Measurements from ENCODE around the gene LAD1.

DNA sequence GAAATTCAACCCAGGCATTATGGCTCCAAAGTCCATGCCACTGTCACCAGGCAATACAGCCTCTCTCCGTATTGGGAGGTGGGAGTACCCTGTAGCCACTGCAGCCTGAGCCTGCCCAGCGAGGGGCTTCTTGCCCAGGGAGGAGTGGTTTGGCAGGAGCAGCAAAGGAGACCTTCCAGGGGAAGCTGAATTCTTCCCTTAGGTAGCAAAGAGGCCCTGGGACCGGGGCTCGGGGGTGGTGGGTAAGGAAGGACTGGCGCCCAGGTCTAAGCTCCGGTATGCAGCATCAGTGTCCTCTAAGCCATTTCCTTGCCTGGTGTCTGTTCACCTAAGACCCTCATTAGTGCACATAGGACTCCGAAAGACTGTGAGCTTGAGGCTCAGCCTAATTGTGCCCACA is 38.6 kb downstream of the LAD1 start:
- TF ChIP-seq, protein P1, sequence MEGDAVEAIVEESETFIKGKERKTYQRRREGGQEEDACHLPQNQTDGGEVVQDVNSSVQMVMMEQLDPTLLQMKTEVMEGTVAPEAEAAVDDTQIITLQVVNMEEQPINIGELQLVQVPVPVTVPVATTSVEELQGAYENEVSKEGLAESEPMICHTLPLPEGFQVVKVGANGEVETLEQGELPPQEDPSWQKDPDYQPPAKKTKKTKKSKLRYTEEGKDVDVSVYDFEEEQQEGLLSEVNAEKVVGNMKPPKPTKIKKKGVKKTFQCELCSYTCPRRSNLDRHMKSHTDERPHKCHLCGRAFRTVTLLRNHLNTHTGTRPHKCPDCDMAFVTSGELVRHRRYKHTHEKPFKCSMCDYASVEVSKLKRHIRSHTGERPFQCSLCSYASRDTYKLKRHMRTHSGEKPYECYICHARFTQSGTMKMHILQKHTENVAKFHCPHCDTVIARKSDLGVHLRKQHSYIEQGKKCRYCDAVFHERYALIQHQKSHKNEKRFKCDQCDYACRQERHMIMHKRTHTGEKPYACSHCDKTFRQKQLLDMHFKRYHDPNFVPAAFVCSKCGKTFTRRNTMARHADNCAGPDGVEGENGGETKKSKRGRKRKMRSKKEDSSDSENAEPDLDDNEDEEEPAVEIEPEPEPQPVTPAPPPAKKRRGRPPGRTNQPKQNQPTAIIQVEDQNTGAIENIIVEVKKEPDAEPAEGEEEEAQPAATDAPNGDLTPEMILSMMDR (conservative IDR thresholded peaks at IDR 0.05; ENCODE audit: low read length) = no peak
- TF ChIP-seq EZH2phosphoT487 (IDR thresholded peaks at IDR 0.05; ENCODE audit: borderline replicate concordance) = no peak
